GM23338 (cell line): ENCODE data around the gene UHRF2.

Experiments
- CREB1 ChIP-seq: fragments of 250-450 bp; sonication (Bioruptor Pico); IDR thresholded peaks from 2 replicates; pipeline ENCODE4 v1.5.0; 2020; ENCODE audit warnings: low read depth, mild to moderate bottlenecking, moderate library complexity
- CTCF ChIP-seq, 2 experiments: fragments of 200-600 bp in 1 of 2; sonication (generic) in 1 of 2; conservative IDR thresholded peaks; 2 replicates each; pipeline versions ENCODE4 v1.5.1 to v1.6.1; 2016 to 2017; ENCODE audit warnings: antibody characterized with exemption in 2 of 2, low read depth in 2 of 2, mild to moderate bottlenecking in 2 of 2, moderate library complexity in 1 of 2
- EZH2 ChIP-seq: fragments of 200-600 bp; sonication (generic); IDR thresholded peaks from one replicate; pipeline ENCODE4 v1.8.0; 2017; ENCODE audit warnings: antibody characterized with exemption, mild to moderate bottlenecking, low read depth; ENCODE audit not compliant: unreplicated experiment
- EZH2phosphoT487 ChIP-seq: fragments of 200-600 bp; sonication (generic); IDR thresholded peaks from one replicate; pipeline ENCODE4 v1.8.1; 2018; ENCODE audit warnings: antibody characterized with exemption; ENCODE audit not compliant: unreplicated experiment
- POLR2AphosphoS5 ChIP-seq: IDR thresholded peaks from 2 replicates; pipeline ENCODE4 v1.6.1; 2016; ENCODE audit warnings: antibody characterized with exemption, low read depth
- REST ChIP-seq: IDR thresholded peaks from one replicate; pipeline ENCODE4 v1.6.1; 2018; ENCODE audit warnings: antibody characterized with exemption; ENCODE audit not compliant: unreplicated experiment

GRCh38 chr9:6382681-6383080 is 30.3 kb upstream of the UHRF2 start:
- TF ChIP-seq POLR2AphosphoS5 (no peak), CTCF (conservative IDR thresholded peaks at IDR 0.05; ENCODE audit: low read depth in 2 of 2) (no peak), EZH2phosphoT487 (no peak), CREB1 (CRISPR knock-in tag) (no peak), REST (no peak), EZH2 (no peak)
